Measurements from ENCODE around the gene EYA4. TPM values are rescaled to one million over a fixed set of nuclear protein-coding genes. Genes with fewer than 3 reads are reported as not detected.

Gene EYA4
- total RNA-seq, 1 donor from 2014 or later, result 8.1 TPM

- DNase-seq (ENCODE audit: low spot score), result no peak
- Mint-ChIP-seq H3K36me3 (ENCODE audit: low read depth, unreplicated experiment) (no peaks in the 10 kb centered on the region), H3K4me1 (ENCODE audit: unreplicated experiment) (peaks cover 18% of the 10 kb centered on the region), H3K27me3 (ENCODE audit: unreplicated experiment) (peaks cover 16% of the 10 kb centered on the region), H3K9me3 (ENCODE audit: unreplicated experiment) (no peaks in the 10 kb centered on the region), H3K27ac (ENCODE audit: unreplicated experiment) (no peak overlapping the region), H3K4me3 (ENCODE audit: unreplicated experiment) (no peak overlapping the region)
- no peak for TF ChIP-seq CTCF (IDR thresholded peaks at IDR 0.05; ENCODE audit: unreplicated experiment)
Measured at GRCh38 chr6:133245007-133245406, 3.9 kb downstream of the EYA4 start.

- no peak for DNase-seq (ENCODE audit: low spot score)
- H3K4me1 Mint-ChIP-seq (ENCODE audit: unreplicated experiment), result peaks cover 13% of the 10 kb centered on the region
- peaks cover 12% of the 10 kb centered on the region for H3K27me3 Mint-ChIP-seq (ENCODE audit: unreplicated experiment)
- no peak for TF ChIP-seq CTCF (IDR thresholded peaks at IDR 0.05; ENCODE audit: unreplicated experiment)
- H3K9me3 Mint-ChIP-seq (ENCODE audit: unreplicated experiment), result no peaks in the 10 kb centered on the region
- H3K27ac Mint-ChIP-seq (ENCODE audit: unreplicated experiment), result no peak overlapping the region
- no peaks in the 10 kb centered on the region for H3K36me3 Mint-ChIP-seq (ENCODE audit: low read depth, unreplicated experiment)
- H3K4me3 Mint-ChIP-seq (ENCODE audit: unreplicated experiment), result no peak overlapping the region
Measured at GRCh38 chr6:133245422-133245903, 4.3 kb downstream of the EYA4 start.

GRCh38 chr6:133247581-133247980 lies 6.4 kb downstream of the EYA4 start:
- H3K9me3 Mint-ChIP-seq (ENCODE audit: unreplicated experiment), result no peaks in the 10 kb centered on the region
- no peaks in the 10 kb centered on the region for H3K36me3 Mint-ChIP-seq (ENCODE audit: low read depth, unreplicated experiment)
- peaks cover 6% of the 10 kb centered on the region for H3K27me3 Mint-ChIP-seq (ENCODE audit: unreplicated experiment)
- no peak for DNase-seq (ENCODE audit: low spot score)
- no peak overlapping the region for H3K27ac Mint-ChIP-seq (ENCODE audit: unreplicated experiment)
- no peak overlapping the region for H3K4me3 Mint-ChIP-seq (ENCODE audit: unreplicated experiment)
- TF ChIP-seq CTCF (IDR thresholded peaks at IDR 0.05; ENCODE audit: unreplicated experiment), result no peak
- H3K4me1 Mint-ChIP-seq (ENCODE audit: unreplicated experiment), result peaks cover 5% of the 10 kb centered on the region

- no peak for TF ChIP-seq CTCF (IDR thresholded peaks at IDR 0.05; ENCODE audit: unreplicated experiment)
- Mint-ChIP-seq H3K9me3 (ENCODE audit: unreplicated experiment) (no peaks in the 10 kb centered on the region), H3K4me1 (ENCODE audit: unreplicated experiment) (no peaks in the 10 kb centered on the region), H3K4me3 (ENCODE audit: unreplicated experiment) (no peak overlapping the region), H3K36me3 (ENCODE audit: low read depth, unreplicated experiment) (no peaks in the 10 kb centered on the region), H3K27ac (ENCODE audit: unreplicated experiment) (no peak overlapping the region), H3K27me3 (ENCODE audit: unreplicated experiment) (no peaks in the 10 kb centered on the region)
- DNase-seq (ENCODE audit: low spot score), result no peak
Measured at GRCh38 chr6:133248241-133249001, 7.3 kb downstream of the EYA4 start.

GRCh38 chr6:133251688-133252087 lies 10.5 kb downstream of the EYA4 start:
- no peak for TF ChIP-seq CTCF (IDR thresholded peaks at IDR 0.05; ENCODE audit: unreplicated experiment)
- Mint-ChIP-seq H3K27me3 (ENCODE audit: unreplicated experiment) (no peaks in the 10 kb centered on the region), H3K27ac (ENCODE audit: unreplicated experiment) (no peak overlapping the region), H3K4me3 (ENCODE audit: unreplicated experiment) (no peak overlapping the region), H3K36me3 (ENCODE audit: low read depth, unreplicated experiment) (no peaks in the 10 kb centered on the region), H3K9me3 (ENCODE audit: unreplicated experiment) (no peaks in the 10 kb centered on the region), H3K4me1 (ENCODE audit: unreplicated experiment) (no peaks in the 10 kb centered on the region)
- no peak for DNase-seq (ENCODE audit: low spot score)

Data from endothelial cell (in vitro differentiated cells).